HG02970 (cell line): ENCODE measurements around the gene ARVCF.

ENCODE experiments used
- ATAC-seq: cut with Tn5 transposase; IDR thresholded peaks from one replicate; pipeline ENCODE4 v1.9.1; 2021; ENCODE audit warnings: mild to moderate bottlenecking, moderate library complexity, moderate number of reproducible peaks; ENCODE audit not compliant: unreplicated experiment, low FRiP score

ARVCF gene

GRCh38 chr22:20053407-20054033 is 36.9 kb upstream of the ARVCF start:
- ATAC-seq, result no peak

- no peak for ATAC-seq
Observed at GRCh38 chr22:20052309-20053259, 36.0 kb upstream of the ARVCF start.

- no peak for ATAC-seq
Observed at GRCh38 chr22:20051927-20052308, 35.3 kb upstream of the ARVCF start.

GRCh38 chr22:20046730-20047129 is 30.1 kb upstream of the ARVCF start:
- ATAC-seq, result no peak

GRCh38 chr22:20044495-20045151 is 28.0 kb upstream of the ARVCF start:
- no peak for ATAC-seq

GRCh38 chr22:20043997-20044342 is 27.3 kb upstream of the ARVCF start:
- ATAC-seq, result no peak

GRCh38 chr22:20043057-20043996 is 26.7 kb upstream of the ARVCF start:
- no peak for ATAC-seq

- ATAC-seq, result no peak
Observed at GRCh38 chr22:20040327-20041200, 23.9 kb upstream of the ARVCF start.

- no peak for ATAC-seq
Observed at GRCh38 chr22:20039683-20040325, 23.2 kb upstream of the ARVCF start.

GRCh38 chr22:20038574-20038973 is 22.0 kb upstream of the ARVCF start:
- ATAC-seq, result no peak

GRCh38 chr22:20037419-20037818 is 20.8 kb upstream of the ARVCF start:
- ATAC-seq, result no peak

GRCh38 chr22:20036535-20037392 is 20.1 kb upstream of the ARVCF start:
- ATAC-seq, result no peak

- ATAC-seq, result no peak
Observed at GRCh38 chr22:20036084-20036482, 19.5 kb upstream of the ARVCF start.

- no peak for ATAC-seq
Observed at GRCh38 chr22:20035375-20036083, 18.9 kb upstream of the ARVCF start.

GRCh38 chr22:20034143-20034542 is 17.5 kb upstream of the ARVCF start:
- ATAC-seq, result no peak

GRCh38 chr22:20033045-20033706 is 16.6 kb upstream of the ARVCF start:
- no peak for ATAC-seq
